ENCODE data around the gene DKKL1.

Gene DKKL1

GRCh38 chr19:49396738-49397505 lies 33.2 kb downstream of the DKKL1 start:
- no peak for DNase-seq

GRCh38 chr19:49398001-49398615 lies 34.4 kb downstream of the DKKL1 start:
- DNase-seq: no peak

GRCh38 chr19:49398931-49399330 lies 35.3 kb downstream of the DKKL1 start:
- DNase-seq: no peak

GRCh38 chr19:49400029-49400428 lies 36.4 kb downstream of the DKKL1 start:
- no peak for DNase-seq

GRCh38 chr19:49403404-49404187 lies 39.9 kb downstream of the DKKL1 start:
- no peak for DNase-seq

GRCh38 chr19:49407079-49407478 lies 43.4 kb downstream of the DKKL1 start:
- DNase-seq: no peak

GRCh38 chr19:49407482-49408015 lies 43.9 kb downstream of the DKKL1 start:
- no peak for DNase-seq

- DNase-seq: no peak
These were observed 45.3 kb downstream of the DKKL1 start for GRCh38 chr19:49408816-49409440.

GRCh38 chr19:49409441-49410029 lies 45.9 kb downstream of the DKKL1 start:
- no peak for DNase-seq

- no peak for DNase-seq
These were observed 48.1 kb downstream of the DKKL1 start for GRCh38 chr19:49411681-49412326.

- DNase-seq: no peak
These were observed 49.7 kb downstream of the DKKL1 start for GRCh38 chr19:49413348-49413747.

GRCh38 chr19:49414256-49414655 lies 50.6 kb downstream of the DKKL1 start:
- no peak for DNase-seq

GRCh38 chr19:49415102-49415809 lies 51.6 kb downstream of the DKKL1 start:
- no peak for DNase-seq

- DNase-seq: no peak
These were observed 52.1 kb downstream of the DKKL1 start for GRCh38 chr19:49415810-49416200.

GRCh38 chr19:49417088-49417487 lies 53.4 kb downstream of the DKKL1 start:
- DNase-seq: no peak

GRCh38 chr19:49418511-49418910 lies 54.8 kb downstream of the DKKL1 start:
- no peak for DNase-seq

GRCh38 chr19:49419173-49419572 lies 55.5 kb downstream of the DKKL1 start:
- no peak for DNase-seq

- DNase-seq: no peak
These were observed 56.5 kb downstream of the DKKL1 start for GRCh38 chr19:49420227-49420626.

- DNase-seq: no peak
These were observed 57.6 kb downstream of the DKKL1 start for GRCh38 chr19:49421039-49421877.

GRCh38 chr19:49421878-49422202 lies 58.2 kb downstream of the DKKL1 start:
- DNase-seq: no peak

Measured in cortex of kidney (tissue), 1 donor.